T-helper 1 cell treated with Interleukin-12 subunit alpha and Interleukin-12 subunit beta and Interleukin-4 antibody, amounts not matched to agents 30 μg/mL and 1 μg/mL, for 36 hours (primary cell): ENCODE results near the gene PIR.

Source experiments
- H3K27ac Mint-ChIP-seq: one replicate; pipeline ENCODE4 v1.8.0; 2021; ENCODE audit warnings: mild to moderate bottlenecking, mixed read lengths
- H3K27me3 Mint-ChIP-seq: one replicate; pipeline ENCODE4 v1.8.0; 2021; ENCODE audit warnings: low read depth, mixed read lengths
- H3K36me3 Mint-ChIP-seq: one replicate; pipeline ENCODE4 v1.8.0; 2021; ENCODE audit warnings: low read depth, mixed read lengths
- H3K4me1 Mint-ChIP-seq: one replicate; pipeline ENCODE4 v1.8.0; 2021; ENCODE audit warnings: low read depth, mixed read lengths
- H3K4me3 Mint-ChIP-seq: one replicate; pipeline ENCODE4 v1.8.0; 2021; ENCODE audit warnings: mild to moderate bottlenecking, moderate library complexity, mixed read lengths
- H3K9me3 Mint-ChIP-seq: one replicate; pipeline ENCODE4 v1.8.0; 2021; ENCODE audit warnings: mixed read lengths

The PIR gene

GRCh38 chrX:15373976-15374375 is 119.2 kb downstream of the PIR start:
- H3K27me3 Mint-ChIP-seq: peaks cover 4% of the 10 kb centered on the region
- H3K36me3 Mint-ChIP-seq: no peaks in the 10 kb centered on the region
- no peak overlapping the region for H3K4me3 Mint-ChIP-seq
- H3K27ac Mint-ChIP-seq: no peak overlapping the region
- H3K9me3 Mint-ChIP-seq: no peaks in the 10 kb centered on the region
- no peaks in the 10 kb centered on the region for H3K4me1 Mint-ChIP-seq

DNA sequence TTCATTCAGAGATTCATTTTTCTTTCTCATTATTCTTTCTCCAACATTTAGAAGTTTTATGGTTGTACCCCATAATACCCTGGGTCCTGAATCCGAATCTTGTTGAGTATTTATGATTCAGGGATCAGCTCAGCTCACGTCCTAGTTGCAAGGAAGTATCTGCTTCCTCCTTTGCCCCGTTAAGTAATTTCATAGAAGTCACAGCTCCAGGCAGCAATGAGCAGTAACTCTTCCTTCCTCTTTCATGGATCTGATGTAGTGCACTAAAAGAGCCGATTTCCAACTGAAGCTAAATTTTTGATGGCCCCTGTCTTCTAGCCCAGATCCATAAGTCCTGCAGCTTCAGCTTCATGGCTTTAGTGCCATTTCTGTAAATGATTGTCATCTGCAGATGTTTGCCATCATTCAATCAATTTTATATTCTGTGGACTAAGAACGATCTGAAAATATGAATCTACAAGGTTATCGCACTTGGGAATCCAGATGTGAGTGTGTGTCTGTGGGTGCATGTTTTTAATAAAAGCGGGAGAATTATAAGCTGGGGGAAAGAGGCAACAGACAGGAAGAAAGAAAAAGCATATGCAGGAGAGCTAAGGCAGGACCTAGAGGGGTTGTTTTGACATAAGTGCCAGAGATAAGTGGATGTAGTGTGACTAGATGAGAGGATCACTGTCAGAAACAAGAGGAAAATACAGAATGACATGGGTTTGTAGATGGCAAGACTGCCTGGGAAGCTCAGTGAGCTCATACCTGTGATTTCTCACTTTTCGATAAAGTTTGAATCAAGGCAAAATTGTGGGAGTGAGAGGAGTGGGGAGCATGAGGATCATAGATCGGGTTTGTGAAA is 126.4 kb downstream of the PIR start:
- Mint-ChIP-seq H3K36me3 (no peaks in the 10 kb centered on the region), H3K27me3 (peaks cover 19% of the 10 kb centered on the region), H3K4me1 (no peaks in the 10 kb centered on the region), H3K27ac (no peak overlapping the region), H3K4me3 (no peak overlapping the region), H3K9me3 (no peaks in the 10 kb centered on the region)

DNA sequence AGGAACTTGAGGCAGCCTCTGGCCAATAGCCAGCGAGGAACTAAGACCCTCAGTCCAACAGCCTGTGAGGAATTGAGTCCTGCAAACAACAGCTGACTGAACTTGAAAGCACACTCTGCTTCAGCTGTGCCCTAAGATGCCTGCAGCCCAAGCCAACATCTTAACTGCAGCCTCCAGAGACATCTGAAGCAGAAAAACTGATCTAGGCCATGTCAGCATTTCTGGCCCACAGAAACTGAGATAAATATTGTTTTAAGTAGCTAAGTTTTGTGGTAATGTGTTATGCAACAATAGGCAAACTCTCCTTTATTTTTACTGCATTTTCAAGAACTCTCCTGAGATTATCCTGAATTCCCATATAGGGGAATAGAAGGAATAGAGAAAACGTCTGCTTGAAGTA is 133.4 kb downstream of the PIR start:
- H3K4me3 Mint-ChIP-seq: no peak overlapping the region
- H3K9me3 Mint-ChIP-seq: no peaks in the 10 kb centered on the region
- H3K27me3 Mint-ChIP-seq: peaks cover 11% of the 10 kb centered on the region
- H3K4me1 Mint-ChIP-seq: no peaks in the 10 kb centered on the region
- no peak overlapping the region for H3K27ac Mint-ChIP-seq
- H3K36me3 Mint-ChIP-seq: no peaks in the 10 kb centered on the region

GRCh38 chrX:15358533-15358932 is 134.6 kb downstream of the PIR start:
- no peaks in the 10 kb centered on the region for H3K9me3 Mint-ChIP-seq
- H3K36me3 Mint-ChIP-seq: no peaks in the 10 kb centered on the region
- H3K4me1 Mint-ChIP-seq: no peaks in the 10 kb centered on the region
- H3K27me3 Mint-ChIP-seq: peaks cover 6% of the 10 kb centered on the region
- H3K4me3 Mint-ChIP-seq: no peak overlapping the region
- H3K27ac Mint-ChIP-seq: no peak overlapping the region

DNA sequence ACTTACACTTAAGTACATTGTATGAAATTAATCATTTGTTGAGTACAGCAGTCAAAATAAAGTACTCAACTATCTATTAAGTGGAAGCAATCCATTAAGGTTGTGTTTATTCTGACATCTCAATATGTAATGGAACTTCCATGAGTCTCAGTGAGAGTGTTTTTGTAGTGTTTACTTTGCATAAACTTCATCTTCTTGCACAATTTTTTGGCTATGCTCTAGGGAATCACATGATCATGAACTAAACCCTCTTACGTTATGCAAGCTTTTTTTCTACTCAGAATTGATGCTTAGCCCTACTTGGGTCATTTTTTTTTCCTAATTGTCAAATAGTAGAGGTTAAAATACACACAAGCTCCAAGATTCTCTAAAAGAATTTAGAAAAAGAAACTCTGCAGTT is 136.7 kb downstream of the PIR start:
- Mint-ChIP-seq H3K4me3 (no peak overlapping the region), H3K27ac (no peak overlapping the region), H3K4me1 (no peaks in the 10 kb centered on the region), H3K9me3 (no peaks in the 10 kb centered on the region), H3K27me3 (peaks cover 6% of the 10 kb centered on the region), H3K36me3 (no peaks in the 10 kb centered on the region)

GRCh38 chrX:15350329-15350996 is 142.7 kb downstream of the PIR start:
- Mint-ChIP-seq H3K36me3 (no peaks in the 10 kb centered on the region), H3K4me3 (no peak overlapping the region), H3K27me3 (peaks cover under 1% of the 10 kb centered on the region), H3K4me1 (peaks cover 7% of the 10 kb centered on the region), H3K27ac (no peak overlapping the region), H3K9me3 (no peaks in the 10 kb centered on the region)

- Mint-ChIP-seq H3K4me3 (no peak overlapping the region), H3K36me3 (no peaks in the 10 kb centered on the region), H3K27ac (no peak overlapping the region), H3K4me1 (peaks cover 7% of the 10 kb centered on the region), H3K27me3 (peaks cover 2% of the 10 kb centered on the region), H3K9me3 (no peaks in the 10 kb centered on the region)
Observed at GRCh38 chrX:15349046-15349445, 144.1 kb downstream of the PIR start.

DNA sequence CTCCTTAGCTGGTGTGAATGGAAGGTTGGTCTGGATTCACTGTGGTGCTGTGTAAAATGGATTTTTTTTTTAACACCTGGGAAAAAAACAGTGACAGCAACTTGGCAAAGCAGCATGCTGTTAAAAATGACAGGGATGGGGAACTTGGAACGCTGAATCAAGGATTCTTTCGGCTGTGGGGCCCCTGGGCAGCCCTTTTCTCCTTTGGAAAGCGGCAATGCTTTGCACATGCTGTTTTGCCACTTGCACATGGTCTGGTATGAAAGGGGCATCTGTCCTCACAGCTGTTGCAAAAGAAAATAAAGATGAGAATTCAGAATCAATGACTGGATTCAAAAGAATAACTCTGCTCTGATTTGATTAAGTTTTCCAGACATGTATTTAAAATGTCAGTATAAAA is 147.2 kb downstream of the PIR start:
- peaks cover 7% of the 10 kb centered on the region for H3K27me3 Mint-ChIP-seq
- no peak overlapping the region for H3K27ac Mint-ChIP-seq
- no peaks in the 10 kb centered on the region for H3K9me3 Mint-ChIP-seq
- H3K36me3 Mint-ChIP-seq: no peaks in the 10 kb centered on the region
- peaks cover 7% of the 10 kb centered on the region for H3K4me1 Mint-ChIP-seq
- H3K4me3 Mint-ChIP-seq: no peak overlapping the region

GRCh38 chrX:15344106-15344505 is 149.0 kb downstream of the PIR start:
- Mint-ChIP-seq H3K36me3 (no peaks in the 10 kb centered on the region), H3K9me3 (no peaks in the 10 kb centered on the region), H3K4me3 (no peak overlapping the region), H3K4me1 (no peaks in the 10 kb centered on the region), H3K27me3 (peaks cover 21% of the 10 kb centered on the region), H3K27ac (no peak overlapping the region)

- Mint-ChIP-seq H3K9me3 (no peaks in the 10 kb centered on the region), H3K4me3 (no peak overlapping the region), H3K4me1 (no peaks in the 10 kb centered on the region), H3K27me3 (peaks cover 25% of the 10 kb centered on the region), H3K36me3 (no peaks in the 10 kb centered on the region), H3K27ac (no peak overlapping the region)
Observed at GRCh38 chrX:15343075-15343476, 150.1 kb downstream of the PIR start.

DNA sequence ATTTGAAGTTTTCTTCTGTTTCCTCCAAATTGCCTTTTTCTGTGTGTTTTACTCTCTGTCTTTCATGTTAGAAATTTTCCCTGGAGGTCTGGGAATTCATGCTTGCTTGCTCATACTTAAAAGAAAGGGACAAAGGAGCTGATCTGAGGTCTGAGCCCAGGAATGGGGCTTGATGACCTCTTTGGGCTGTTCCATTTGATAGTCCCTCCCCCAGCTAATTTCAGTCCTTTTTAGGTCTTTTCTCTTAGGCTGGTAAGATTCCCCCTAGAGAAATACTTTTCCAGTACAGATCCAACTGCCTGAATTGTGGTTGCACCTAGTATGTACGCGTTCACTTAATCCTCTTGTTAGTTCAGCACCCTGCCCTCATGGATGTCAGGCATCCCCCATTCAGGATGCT is 152.3 kb downstream of the PIR start:
- no peak overlapping the region for H3K27ac Mint-ChIP-seq
- H3K4me3 Mint-ChIP-seq: no peak overlapping the region
- H3K4me1 Mint-ChIP-seq: peaks cover 6% of the 10 kb centered on the region
- H3K9me3 Mint-ChIP-seq: no peaks in the 10 kb centered on the region
- H3K36me3 Mint-ChIP-seq: no peaks in the 10 kb centered on the region
- peaks cover 36% of the 10 kb centered on the region for H3K27me3 Mint-ChIP-seq

GRCh38 chrX:15336023-15336413 is 157.1 kb downstream of the PIR start:
- H3K9me3 Mint-ChIP-seq: no peaks in the 10 kb centered on the region
- H3K27me3 Mint-ChIP-seq: peaks cover 29% of the 10 kb centered on the region
- H3K4me3 Mint-ChIP-seq: peak overlapping the region; percentile 87
- H3K36me3 Mint-ChIP-seq: peaks cover 3% of the 10 kb centered on the region
- peak overlapping the region; percentile 93 for H3K27ac Mint-ChIP-seq
- peaks cover 9% of the 10 kb centered on the region for H3K4me1 Mint-ChIP-seq

GRCh38 chrX:15335135-15336022 is 157.8 kb downstream of the PIR start, which contains the start of gene PIGA:
Gene PIGA (minus strand): TSS chrX:15335523. CDS start chrX:15331930, 3,593 bp downstream.
- no peaks in the 10 kb centered on the region for H3K9me3 Mint-ChIP-seq
- H3K4me3 Mint-ChIP-seq: peak within 1 kb of the TSS; percentile 87
- H3K27me3 Mint-ChIP-seq: peaks cover 23% of the 10 kb centered on the region

More at GRCh38 chrX:15335135-15336022, 157.8 kb downstream of the PIR start, which contains the start of gene PIGA:
- H3K4me1 Mint-ChIP-seq: peaks cover 9% of the 10 kb centered on the region
- H3K27ac Mint-ChIP-seq: peak within 1 kb of the TSS; percentile 93
- peaks cover 3% of the 10 kb centered on the region for H3K36me3 Mint-ChIP-seq
